ENCODE data around the gene FIBP. TPM values are rescaled to one million over a fixed set of nuclear protein-coding genes. Genes with fewer than 3 reads are reported as not detected.

Gene FIBP
- total RNA-seq, 1 experiment from 2014 or later: 93.1 TPM

- POLR2A ChIA-PET: interaction anchor here (1.1 kb wide), 1 partner anchor 10 kb away, joined by 3 read pairs; no protein-coding TSS in a partner anchor
- no peak for ATAC-seq
- TF ChIP-seq, protein P1, sequence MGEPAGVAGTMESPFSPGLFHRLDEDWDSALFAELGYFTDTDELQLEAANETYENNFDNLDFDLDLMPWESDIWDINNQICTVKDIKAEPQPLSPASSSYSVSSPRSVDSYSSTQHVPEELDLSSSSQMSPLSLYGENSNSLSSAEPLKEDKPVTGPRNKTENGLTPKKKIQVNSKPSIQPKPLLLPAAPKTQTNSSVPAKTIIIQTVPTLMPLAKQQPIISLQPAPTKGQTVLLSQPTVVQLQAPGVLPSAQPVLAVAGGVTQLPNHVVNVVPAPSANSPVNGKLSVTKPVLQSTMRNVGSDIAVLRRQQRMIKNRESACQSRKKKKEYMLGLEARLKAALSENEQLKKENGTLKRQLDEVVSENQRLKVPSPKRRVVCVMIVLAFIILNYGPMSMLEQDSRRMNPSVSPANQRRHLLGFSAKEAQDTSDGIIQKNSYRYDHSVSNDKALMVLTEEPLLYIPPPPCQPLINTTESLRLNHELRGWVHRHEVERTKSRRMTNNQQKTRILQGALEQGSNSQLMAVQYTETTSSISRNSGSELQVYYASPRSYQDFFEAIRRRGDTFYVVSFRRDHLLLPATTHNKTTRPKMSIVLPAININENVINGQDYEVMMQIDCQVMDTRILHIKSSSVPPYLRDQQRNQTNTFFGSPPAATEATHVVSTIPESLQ (CRISPR knock-in tag; IDR thresholded peaks at IDR 0.05): no peak
- DNase-seq (ENCODE audit: low spot score): no peak
- no peaks in the 10 kb centered on the region for H3K9me3 Mint-ChIP-seq
- H3K27me3 Mint-ChIP-seq (ENCODE audit: low read depth): no peaks in the 10 kb centered on the region
- H3K4me3 Mint-ChIP-seq: peak overlapping the region; percentile 90; the same call in 1 of the 2 replicates
- peaks cover 14% of the 10 kb centered on the region for H3K4me1 Mint-ChIP-seq
- no peak overlapping the region for H3K27ac Mint-ChIP-seq
- H3K36me3 Mint-ChIP-seq: peaks cover 20% of the 10 kb centered on the region
- CTCF ChIA-PET: interaction anchor here (4.2 to 16.6 kb wide), 3 partner anchors 8 to 27 kb away, joined by 70 to 539 read pairs (median 89); partner anchors contain the start of genes CCDC85B, EFEMP2 and FIBP
These were observed 26.0 kb downstream of the FIBP start for GRCh38 chr11:65862191-65862735.

- ChIA-PET CTCF (interaction anchor here (0.8 to 16.6 kb wide), 7 partner anchors 9 to 184 kb away, joined by 3 to 539 read pairs (median 14); partner anchors contain the start of genes CCDC85B, EFEMP2 and FIBP), POLR2A (interaction anchor here (1.1 to 4.2 kb wide), 4 partner anchors 10 to 54 kb away, joined by 3 to 90 read pairs (median 20); partner anchors contain the start of genes CCDC85B and FIBP)
- Mint-ChIP-seq H3K36me3 (peaks cover 23% of the 10 kb centered on the region), H3K9me3 (no peaks in the 10 kb centered on the region), H3K4me1 (peaks cover 13% of the 10 kb centered on the region), H3K4me3 (peak overlapping the region; percentile 90), H3K27ac (no peak overlapping the region), H3K27me3 (ENCODE audit: low read depth) (no peaks in the 10 kb centered on the region)
- ATAC-seq: no peak
- DNase-seq (ENCODE audit: low spot score): no peak
- TF ChIP-seq OVOL2 (CRISPR knock-in tag; IDR thresholded peaks at IDR 0.05; ENCODE audit: borderline replicate concordance) (no peak), E2F5 (CRISPR knock-in tag; IDR thresholded peaks at IDR 0.05) (no peak), PREB (CRISPR knock-in tag; IDR thresholded peaks at IDR 0.05; ENCODE audit: borderline replicate concordance) (no peak), ATF1 (CRISPR knock-in tag; IDR thresholded peaks at IDR 0.05) (no peak), FOXJ3 (CRISPR knock-in tag; IDR thresholded peaks at IDR 0.05; ENCODE audit: borderline replicate concordance) (no peak), IRF1 (CRISPR knock-in tag; IDR thresholded peaks at IDR 0.05) (no peak), ATF2 (CRISPR knock-in tag; IDR thresholded peaks at IDR 0.05; ENCODE audit: borderline replicate concordance, low read depth) (no peak), NFE2L1 (CRISPR knock-in tag; IDR thresholded peaks at IDR 0.05) (no peak)
- TF ChIP-seq, protein P2, sequence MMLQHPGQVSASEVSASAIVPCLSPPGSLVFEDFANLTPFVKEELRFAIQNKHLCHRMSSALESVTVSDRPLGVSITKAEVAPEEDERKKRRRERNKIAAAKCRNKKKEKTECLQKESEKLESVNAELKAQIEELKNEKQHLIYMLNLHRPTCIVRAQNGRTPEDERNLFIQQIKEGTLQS (CRISPR knock-in tag; conservative IDR thresholded peaks at IDR 0.05): no peak
- TF ChIP-seq, protein P3, sequence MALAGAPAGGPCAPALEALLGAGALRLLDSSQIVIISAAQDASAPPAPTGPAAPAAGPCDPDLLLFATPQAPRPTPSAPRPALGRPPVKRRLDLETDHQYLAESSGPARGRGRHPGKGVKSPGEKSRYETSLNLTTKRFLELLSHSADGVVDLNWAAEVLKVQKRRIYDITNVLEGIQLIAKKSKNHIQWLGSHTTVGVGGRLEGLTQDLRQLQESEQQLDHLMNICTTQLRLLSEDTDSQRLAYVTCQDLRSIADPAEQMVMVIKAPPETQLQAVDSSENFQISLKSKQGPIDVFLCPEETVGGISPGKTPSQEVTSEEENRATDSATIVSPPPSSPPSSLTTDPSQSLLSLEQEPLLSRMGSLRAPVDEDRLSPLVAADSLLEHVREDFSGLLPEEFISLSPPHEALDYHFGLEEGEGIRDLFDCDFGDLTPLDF (CRISPR knock-in tag; IDR thresholded peaks at IDR 0.05): no peak
- TF ChIP-seq, protein P1 (CRISPR knock-in tag; IDR thresholded peaks at IDR 0.05): no peak
- TF ChIP-seq, protein P4, sequence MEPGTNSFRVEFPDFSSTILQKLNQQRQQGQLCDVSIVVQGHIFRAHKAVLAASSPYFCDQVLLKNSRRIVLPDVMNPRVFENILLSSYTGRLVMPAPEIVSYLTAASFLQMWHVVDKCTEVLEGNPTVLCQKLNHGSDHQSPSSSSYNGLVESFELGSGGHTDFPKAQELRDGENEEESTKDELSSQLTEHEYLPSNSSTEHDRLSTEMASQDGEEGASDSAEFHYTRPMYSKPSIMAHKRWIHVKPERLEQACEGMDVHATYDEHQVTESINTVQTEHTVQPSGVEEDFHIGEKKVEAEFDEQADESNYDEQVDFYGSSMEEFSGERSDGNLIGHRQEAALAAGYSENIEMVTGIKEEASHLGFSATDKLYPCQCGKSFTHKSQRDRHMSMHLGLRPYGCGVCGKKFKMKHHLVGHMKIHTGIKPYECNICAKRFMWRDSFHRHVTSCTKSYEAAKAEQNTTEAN (CRISPR knock-in tag; IDR thresholded peaks at IDR 0.05): no peak
- TF ChIP-seq, protein P5, sequence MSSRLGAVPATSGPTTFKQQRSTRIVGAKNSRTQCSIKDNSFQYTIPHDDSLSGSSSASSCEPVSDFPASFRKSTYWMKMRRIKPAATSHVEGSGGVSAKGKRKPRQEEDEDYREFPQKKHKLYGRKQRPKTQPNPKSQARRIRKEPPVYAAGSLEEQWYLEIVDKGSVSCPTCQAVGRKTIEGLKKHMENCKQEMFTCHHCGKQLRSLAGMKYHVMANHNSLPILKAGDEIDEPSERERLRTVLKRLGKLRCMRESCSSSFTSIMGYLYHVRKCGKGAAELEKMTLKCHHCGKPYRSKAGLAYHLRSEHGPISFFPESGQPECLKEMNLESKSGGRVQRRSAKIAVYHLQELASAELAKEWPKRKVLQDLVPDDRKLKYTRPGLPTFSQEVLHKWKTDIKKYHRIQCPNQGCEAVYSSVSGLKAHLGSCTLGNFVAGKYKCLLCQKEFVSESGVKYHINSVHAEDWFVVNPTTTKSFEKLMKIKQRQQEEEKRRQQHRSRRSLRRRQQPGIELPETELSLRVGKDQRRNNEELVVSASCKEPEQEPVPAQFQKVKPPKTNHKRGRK (CRISPR knock-in tag; IDR thresholded peaks at IDR 0.05; ENCODE audit: borderline replicate concordance): no peak
These were observed 26.6 kb downstream of the FIBP start for GRCh38 chr11:65861533-65862183.
